ENCODE measurements around the gene ALDOC.
A peak's percentile ranks its signal among the peaks of the same experiment; 100 is the strongest.

ALDOC gene

GRCh38 chr17:28553000-28553505, 23.6 kb downstream of the ALDOC start:
- no peak for DNase-seq

- DNase-seq = peak in 42 of 51 donors; percentile 6 to 77 (median 49)
These were observed 24.3 kb downstream of the ALDOC start, which contains the start of gene UNC119 for GRCh38 chr17:28552176-28552999. Gene UNC119, minus strand, starts transcription at chr17:28552624. Its CDS starts 67 bp downstream, at chr17:28552557.

GRCh38 chr17:28551421-28552175, 25.1 kb downstream of the ALDOC start:
- DNase-seq = peak in 3 of 51 donors; percentile 10 to 50 (median 17)

- DNase-seq = no peak
These were observed 25.8 kb downstream of the ALDOC start for GRCh38 chr17:28550858-28551257.

- no peak for DNase-seq
These were observed 27.2 kb downstream of the ALDOC start for GRCh38 chr17:28549236-28550132.

- no peak for DNase-seq
These were observed 28.1 kb downstream of the ALDOC start for GRCh38 chr17:28548417-28549130.

GRCh38 chr17:28547623-28548416, 28.9 kb downstream of the ALDOC start:
- DNase-seq = peak in 42 of 51 donors; percentile 6 to 76 (median 44)

GRCh38 chr17:28547096-28547622, 29.5 kb downstream of the ALDOC start:
- no peak for DNase-seq

- DNase-seq = no peak
These were observed 30.8 kb downstream of the ALDOC start for GRCh38 chr17:28545787-28546415.

- no peak for DNase-seq
These were observed 31.6 kb downstream of the ALDOC start for GRCh38 chr17:28545141-28545503.

- no peak for DNase-seq
These were observed 32.1 kb downstream of the ALDOC start for GRCh38 chr17:28544402-28545140.

- no peak for DNase-seq
These were observed 35.3 kb downstream of the ALDOC start for GRCh38 chr17:28541439-28541838.

- DNase-seq = no peak
These were observed 36.5 kb downstream of the ALDOC start for GRCh38 chr17:28540231-28540630.

- DNase-seq = no peak
These were observed 38.3 kb downstream of the ALDOC start for GRCh38 chr17:28538296-28538895.

GRCh38 chr17:28537219-28537610, 39.5 kb downstream of the ALDOC start:
- no peak for DNase-seq

GRCh38 chr17:28536532-28537218, 40.0 kb downstream of the ALDOC start:
- no peak for DNase-seq

- DNase-seq = no peak
These were observed 41.8 kb downstream of the ALDOC start for GRCh38 chr17:28534740-28535375.
